HPDE6-E6E7 (cell line): ENCODE data around the gene IFNGR2.
A peak's percentile ranks its signal among the peaks of the same experiment; 100 is the strongest.
"Not testable (repeated sequence)": the region's sequence is repeated elsewhere in the genome, so short reads cannot be mapped to it uniquely, and the experiment has no call there.

Experiments used
- DNase-seq: peaks from one replicate; pipeline ENCODE4 v3.0.0; 2011; ENCODE audit warnings: missing footprints; ENCODE audit errors: extremely low spot score

IFNGR2 gene

GRCh38 chr21:33402001-33402979, 923 bp upstream of the IFNGR2 start:
- no peak for DNase-seq

DNA sequence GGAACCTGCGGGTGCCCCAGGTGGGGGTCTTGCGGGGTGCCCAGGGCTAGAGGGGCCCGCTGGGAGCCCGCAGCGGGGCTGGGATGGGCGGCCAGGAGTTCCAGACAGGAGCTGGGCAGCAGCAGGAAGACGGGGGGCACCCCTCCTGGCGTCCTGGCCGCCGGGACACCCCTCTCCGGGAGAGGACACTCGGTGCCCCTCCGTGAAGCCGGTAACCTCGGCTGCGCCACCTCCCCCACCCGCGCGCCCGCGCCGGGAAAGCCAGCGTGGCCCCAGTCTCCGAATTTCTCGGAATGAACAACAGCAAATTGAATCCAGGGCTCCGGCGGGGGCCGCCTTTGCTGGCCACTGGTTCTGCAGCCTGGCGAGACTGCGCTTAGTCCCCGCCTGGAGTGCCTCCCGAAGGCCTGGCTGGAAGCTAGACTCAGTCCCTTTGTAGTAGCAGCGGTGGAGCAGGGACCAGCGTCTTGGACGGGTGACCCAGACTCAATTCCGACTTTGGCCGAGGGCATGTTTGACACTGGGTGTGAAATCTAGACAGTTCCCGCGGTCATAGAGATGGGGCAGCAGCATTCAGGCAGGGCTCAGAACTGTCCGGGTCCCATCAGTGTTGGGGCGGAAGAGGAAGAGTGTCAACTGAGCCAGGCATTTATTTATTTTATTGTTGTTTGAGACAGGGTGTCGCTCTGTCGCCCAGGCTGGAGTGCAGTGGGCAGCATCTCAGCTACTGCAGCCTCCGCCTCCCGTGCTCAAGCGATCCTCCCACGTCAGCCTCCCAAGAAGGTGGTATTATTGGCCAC, 773 bp downstream of the IFNGR2 start:
- DNase-seq, result no peak

DNA sequence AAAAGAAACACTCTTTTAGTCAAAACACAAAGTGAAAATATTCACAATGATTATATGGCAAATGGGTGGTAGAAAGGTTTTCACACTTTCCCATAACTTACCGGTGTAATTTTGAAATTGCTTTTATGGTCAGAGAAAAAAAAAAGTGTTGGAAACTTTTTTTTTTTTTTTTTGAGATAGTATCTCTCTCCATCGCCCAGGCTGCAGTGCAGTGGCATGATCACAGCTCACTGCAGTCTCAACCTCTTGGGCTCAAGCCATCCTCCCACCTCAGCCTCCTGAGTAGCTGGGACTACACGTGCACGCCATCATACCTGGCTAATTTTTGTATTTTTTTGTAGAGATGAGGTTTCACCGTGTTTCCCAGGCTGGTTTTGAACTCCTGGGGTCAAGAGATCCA, 3.3 kb downstream of the IFNGR2 start:
- DNase-seq, result no peak

GRCh38 chr21:33411949-33412430, 8.8 kb downstream of the IFNGR2 start:
- no peak for DNase-seq

GRCh38 chr21:33412439-33412831, 9.2 kb downstream of the IFNGR2 start:
- not testable (repeated sequence) for DNase-seq

GRCh38 chr21:33412832-33413519, 9.8 kb downstream of the IFNGR2 start:
- DNase-seq, result no peak

GRCh38 chr21:33414068-33414467, 10.9 kb downstream of the IFNGR2 start:
- no peak for DNase-seq

DNA sequence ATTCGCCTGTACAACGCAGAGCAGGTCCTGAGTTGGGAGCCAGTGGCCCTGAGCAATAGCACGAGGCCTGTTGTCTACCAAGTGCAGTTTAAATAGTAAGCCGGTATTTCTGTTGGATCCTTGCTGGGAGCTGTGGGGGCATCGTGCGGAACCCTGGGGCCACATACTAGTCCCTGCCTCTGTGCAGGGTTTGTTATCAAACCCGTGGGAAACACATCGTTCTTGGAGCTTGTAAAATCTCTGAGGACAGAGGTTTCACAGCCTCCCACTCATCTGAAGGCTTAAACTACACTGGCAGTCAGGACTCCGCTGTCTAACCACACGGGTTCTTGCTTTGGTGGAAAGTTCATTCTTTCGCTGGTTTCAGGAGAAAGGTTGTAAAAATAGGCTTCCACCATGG, 11.7 kb downstream of the IFNGR2 start:
- no peak for DNase-seq

DNA sequence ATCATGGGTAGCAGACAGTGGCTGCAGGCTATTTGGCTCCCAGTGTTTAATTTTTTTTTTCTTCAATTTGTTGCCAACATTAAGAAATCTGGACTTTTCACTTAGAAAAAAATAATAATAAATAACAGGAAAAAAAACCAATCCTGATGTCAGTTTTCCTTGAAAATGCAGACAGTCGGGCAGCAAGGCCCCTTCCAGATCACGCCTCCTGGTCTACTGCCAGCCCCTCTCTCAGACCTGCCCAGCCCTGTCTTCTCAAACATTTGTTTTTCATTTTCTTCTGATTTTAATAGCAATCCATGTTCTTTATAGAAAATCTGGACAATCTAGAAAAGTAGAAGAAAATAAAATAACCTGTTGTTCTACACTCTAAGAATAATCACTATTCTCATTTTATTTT, 15.5 kb downstream of the IFNGR2 start:
- no peak for DNase-seq

DNA sequence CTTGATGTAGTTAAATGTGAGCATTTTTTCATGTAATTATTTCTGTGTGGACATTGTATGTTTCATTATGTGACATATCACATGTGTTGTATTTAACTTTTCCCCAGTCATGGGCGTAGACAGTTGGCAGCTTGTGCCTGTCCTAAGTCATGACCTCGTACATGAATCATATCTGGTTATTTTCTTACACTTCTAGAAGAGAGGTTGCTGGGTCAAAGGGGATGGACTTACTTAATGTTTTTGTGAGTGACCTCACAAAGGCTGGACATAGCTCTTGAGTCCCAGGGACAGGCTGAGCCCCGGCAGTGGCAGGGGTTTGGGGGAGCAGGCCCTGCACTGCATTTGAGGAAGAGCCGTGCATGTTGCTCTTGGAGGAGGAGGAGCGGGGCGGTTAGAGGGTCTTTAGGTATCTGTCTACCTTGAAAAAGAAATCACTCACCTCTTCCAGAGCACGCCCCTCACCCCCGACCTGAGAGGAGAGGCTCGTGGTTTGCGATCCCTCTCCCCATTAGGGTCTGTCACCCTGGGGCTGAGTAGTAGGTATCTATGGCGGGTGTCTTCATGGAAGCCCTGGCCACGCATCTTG, 16.4 kb downstream of the IFNGR2 start:
- DNase-seq, result no peak

DNA sequence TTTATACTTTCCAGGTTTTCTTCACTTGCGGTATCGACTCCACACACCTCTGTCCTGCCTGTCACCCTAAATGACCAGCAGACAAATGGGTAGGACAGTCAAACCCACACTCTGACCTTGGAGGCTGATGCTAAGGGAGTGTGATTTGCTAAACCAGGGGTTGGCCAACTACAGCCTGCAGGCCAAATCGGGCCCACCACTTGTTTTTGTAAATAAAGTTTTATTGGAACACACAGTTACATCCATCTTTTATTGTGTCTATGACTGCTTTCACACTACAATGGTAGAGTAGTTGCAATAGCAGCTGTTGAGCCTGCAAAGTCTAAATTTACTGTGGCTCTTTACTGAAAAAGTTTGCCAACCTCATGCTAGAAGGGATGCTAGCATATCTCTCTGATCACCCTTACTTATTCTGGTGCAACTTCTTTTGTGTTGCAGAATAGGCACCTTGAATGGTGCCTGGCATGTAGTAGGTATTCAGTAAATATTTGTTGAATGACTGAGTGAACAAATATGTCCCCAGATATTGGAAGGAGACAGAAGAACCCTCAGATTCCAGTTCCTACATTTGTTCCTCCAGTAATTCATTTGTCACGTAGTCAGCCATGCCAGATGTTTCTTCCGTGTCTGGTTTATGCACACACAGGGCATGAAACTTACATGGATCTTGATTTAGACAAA, 18.6 kb downstream of the IFNGR2 start:
- DNase-seq, result no peak

DNA sequence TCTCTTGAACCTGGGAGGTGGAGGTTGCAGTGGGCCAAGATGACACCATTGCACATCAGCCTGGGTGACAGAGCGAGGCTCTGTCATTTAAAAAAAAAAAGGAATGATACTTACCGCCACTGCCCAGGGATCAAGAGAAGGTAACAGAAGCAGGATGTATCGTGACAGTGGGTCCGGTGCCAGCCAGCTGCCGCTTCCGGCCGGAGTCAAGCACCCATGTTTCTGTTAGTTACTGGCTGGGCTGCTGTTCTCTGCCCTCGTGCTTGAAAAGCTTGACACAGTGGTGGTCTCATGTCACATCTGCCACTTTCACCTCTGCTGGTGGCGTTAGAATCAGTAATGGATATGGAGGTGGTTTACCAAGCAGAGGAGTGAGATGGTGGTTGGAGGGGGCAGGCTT, 21.0 kb downstream of the IFNGR2 start:
- no peak for DNase-seq

- no peak for DNase-seq
Measured at GRCh38 chr21:33425825-33426224, 22.6 kb downstream of the IFNGR2 start.

DNA sequence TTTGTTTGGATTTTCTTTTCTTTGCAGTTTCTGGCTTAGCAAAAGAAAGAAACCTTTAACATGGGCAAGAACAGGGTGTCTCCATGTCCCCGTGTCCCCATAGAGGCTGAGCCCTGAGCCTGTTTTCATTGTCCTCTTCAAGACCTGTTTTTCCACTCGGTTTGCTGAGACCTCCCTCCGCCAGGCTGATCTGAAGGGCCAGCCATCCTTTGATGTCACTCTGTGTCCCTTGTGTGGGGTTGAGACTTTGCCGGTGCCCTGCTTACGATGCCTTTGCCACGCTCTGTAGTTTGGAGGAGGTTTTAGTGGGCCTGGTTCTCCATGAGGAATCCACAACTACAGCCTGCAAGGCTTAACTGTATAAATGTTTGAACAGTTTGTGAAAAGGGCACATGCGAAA, 23.8 kb downstream of the IFNGR2 start:
- no peak for DNase-seq

- DNase-seq, result peak; percentile 92
Measured at GRCh38 chr21:33428669-33429068, 25.5 kb downstream of the IFNGR2 start.

DNA sequence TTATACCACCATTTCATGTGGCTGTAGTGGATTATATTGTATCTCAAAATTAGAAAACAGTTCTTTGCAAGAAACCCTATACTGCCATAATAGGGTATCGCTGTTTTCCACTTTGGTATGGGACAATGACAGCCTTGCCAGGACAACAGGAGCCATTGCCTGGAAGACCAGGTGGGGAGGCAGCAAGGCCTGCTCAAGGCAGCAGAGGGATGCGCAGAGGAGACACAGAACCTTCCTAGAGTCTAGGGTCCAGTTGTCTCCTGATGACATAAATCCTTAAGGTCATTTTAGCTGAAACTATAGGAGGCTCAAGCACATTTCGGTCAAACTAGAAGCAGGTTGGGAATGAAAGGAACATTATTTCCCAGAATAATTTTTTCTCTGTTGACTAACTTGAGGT, 27.6 kb downstream of the IFNGR2 start:
- no peak for DNase-seq

- no peak for DNase-seq
Measured at GRCh38 chr21:33432496-33432895, 29.3 kb downstream of the IFNGR2 start.

DNA sequence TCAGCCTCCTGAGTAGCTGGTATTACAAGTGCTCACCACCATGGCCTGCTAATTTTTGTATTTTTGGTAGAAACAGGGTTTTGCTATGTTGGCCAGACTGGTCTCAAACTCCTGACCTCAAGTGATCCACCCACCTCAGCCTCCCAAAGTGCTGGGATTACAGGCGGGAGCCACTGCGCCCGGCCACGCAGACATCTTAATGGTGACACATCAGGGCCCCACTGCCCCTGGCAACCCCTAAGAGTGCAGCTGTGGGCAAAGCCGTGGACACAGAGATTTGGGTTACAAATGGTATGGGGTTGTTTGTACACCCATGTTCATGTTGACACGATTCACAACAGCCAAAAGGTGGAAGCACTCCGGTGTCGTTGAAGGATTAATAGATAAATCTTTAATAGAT, 29.8 kb downstream of the IFNGR2 start:
- no peak for DNase-seq

DNA sequence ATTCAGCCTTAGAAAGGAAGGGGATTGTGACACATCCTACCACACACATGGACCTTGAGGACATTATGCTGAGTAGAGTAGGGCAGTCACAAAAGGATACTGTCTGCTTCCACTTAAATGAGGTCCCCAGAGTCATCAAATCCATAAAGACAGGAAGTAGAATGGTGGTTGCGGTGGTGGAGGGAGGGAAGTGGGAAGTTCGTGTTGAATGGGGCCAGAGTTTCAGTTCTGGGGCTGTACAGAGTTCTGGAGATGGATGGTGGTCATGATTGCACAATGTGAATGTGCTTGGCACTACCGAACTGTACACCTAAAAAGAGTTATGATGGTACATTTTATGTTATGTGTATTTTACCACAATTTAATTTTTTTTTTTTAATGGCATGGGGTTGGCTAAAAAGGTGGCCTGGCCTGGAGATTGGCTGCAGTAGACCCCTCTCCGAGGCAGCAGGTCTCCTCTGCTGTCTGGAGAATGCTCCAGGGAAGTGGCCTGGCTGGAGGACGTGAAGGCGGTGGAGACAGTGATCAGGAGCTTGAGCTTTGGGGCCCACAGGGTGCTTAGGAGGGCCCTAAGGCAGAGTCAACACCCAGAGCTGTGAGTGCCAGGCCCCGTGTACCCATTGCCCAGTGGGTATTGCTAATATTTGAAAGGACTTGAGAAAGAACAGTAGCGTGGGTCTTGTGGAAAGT, 30.4 kb downstream of the IFNGR2 start:
- no peak for DNase-seq

GRCh38 chr21:33434770-33435360, 31.7 kb downstream of the IFNGR2 start:
- peak; percentile 96 for DNase-seq
